K562 (cell line): ENCODE data around the gene CLEC18A. TPM values are rescaled to one million over a fixed set of nuclear protein-coding genes. Genes with fewer than 3 reads are reported as not detected.

Experiments
- ATAC-seq: fragments of 200-7000 bp; cut with Tn5 transposase; 3 replicates; pipeline ENCODE4 v1.9.1; 2020; ENCODE audit warnings: moderate library complexity
- BruUV-seq: library from RNA; stranded (reverse); fragments of 400-500 nt; replicated peaks from 2 replicates; lab custom pipeline; 2021; lab: Mats Ljungman, UMichigan
- CTCF ChIA-PET: fragments of 300-600 bp; formaldehyde crosslinking; extraction: SDS; loops from one replicate; lab custom pipeline; 2021; ENCODE audit warnings: low intra/inter-chr PET ratio; lab: Yijun Ruan, JAX
- POLR2A ChIA-PET: fragments of 300-600, 350-650 bp; sonication (Branson Sonifier 250); formaldehyde crosslinking; extraction: SDS; loops from one replicate; lab custom pipeline; 2021; ENCODE audit warnings: antibody characterized with exemption, inconsistent platforms; lab: Yijun Ruan, JAX
- DNase-seq, 4 experiments: peaks; one replicate each; pipeline versions ENCODE4 v3.0.0 to v3.0.0-alpha.2; 2011 to 2018; ENCODE audit warnings: low spot score in 3 of 4, mixed read lengths in 3 of 4; ENCODE audit errors: extremely low read depth in 1 of 4
- FAIRE-seq: peaks from 2 replicates; lab custom pipeline; 2011; peaks lifted over from hg19 to GRCh38; lab: Jason Lieb, UNC
- H2AFZ ChIP-seq: 2 replicates; pipeline ENCODE4 v1.6.0; 2011; ENCODE audit warnings: low read depth, low read length, control low read depth, inconsistent platforms
- H3K27ac ChIP-seq: fragments of 200-600 bp; 3 replicates; pipeline ENCODE4 v1.8.0; 2011; ENCODE audit warnings: low read depth, mild to moderate bottlenecking, control low read depth, inconsistent platforms, low read length, moderate library complexity, mixed read lengths; ENCODE audit errors: extremely low read depth
- H3K27me3 ChIP-seq, 2 experiments: fragments of 300-600 bp in 1 of 2; 2 replicates in 1 of 2; 3 replicates in 1 of 2; pipeline versions ENCODE4 v1.6.0 to v1.8.0; 2011; ENCODE audit warnings: inconsistent platforms in 2 of 2, low read length in 2 of 2, mild to moderate bottlenecking in 1 of 2, mixed read lengths in 1 of 2, moderate library complexity in 1 of 2; ENCODE audit not compliant: control insufficient read depth in 2 of 2, insufficient read depth in 2 of 2
- H3K36me3 ChIP-seq: fragments of 300-600 bp; 3 replicates; pipeline ENCODE4 v1.8.0; 2011; ENCODE audit warnings: mild to moderate bottlenecking, low read length, inconsistent platforms; ENCODE audit not compliant: control insufficient read depth, insufficient read depth
- H3K4me1 ChIP-seq, 2 experiments: fragments of 200-600 bp in 1 of 2; replicated peaks in 1 of 2; 2 replicates in 1 of 2; 3 replicates in 1 of 2; pipeline versions ENCODE4 v1.5.1 to v1.8.0; 2011; ENCODE audit warnings: inconsistent platforms in 2 of 2, low read length in 2 of 2, mild to moderate bottlenecking in 1 of 2, mixed read lengths in 1 of 2, moderate library complexity in 1 of 2; ENCODE audit not compliant: control insufficient read depth in 2 of 2, insufficient read depth in 2 of 2
- H3K4me2 ChIP-seq: 2 replicates; pipeline ENCODE4 v1.6.1; 2011; ENCODE audit warnings: low read length, control low read depth, inconsistent platforms, mixed read lengths; ENCODE audit not compliant: insufficient read depth
- H3K4me3 ChIP-seq: fragments of 200-600 bp; sonication (generic), shearing (Covaris generic); 2 replicates; pipeline ENCODE4 v1.5.1; 2016; ENCODE audit warnings: control low read depth, inconsistent platforms
- H3K79me2 ChIP-seq: fragments of 200-600 bp; 3 replicates; pipeline ENCODE4 v1.8.0; 2011; ENCODE audit warnings: low read length, inconsistent platforms; ENCODE audit not compliant: control insufficient read depth, insufficient read depth
- H3K9ac ChIP-seq, 2 experiments: 2 replicates each; pipeline versions ENCODE4 v1.6.0 to v1.6.1; 2011; ENCODE audit warnings: low read depth in 2 of 2, low read length in 2 of 2, control low read depth in 1 of 2, inconsistent platforms in 1 of 2, mild to moderate bottlenecking in 1 of 2, mixed read lengths in 1 of 2; ENCODE audit not compliant: insufficient read depth in 1 of 2
- H3K9me1 ChIP-seq: one replicate; pipeline ENCODE4 v1.6.0; 2011; ENCODE audit warnings: inconsistent platforms, mild to moderate bottlenecking, low read length, moderate library complexity; ENCODE audit not compliant: control insufficient read depth, insufficient read depth
- H3K9me3 ChIP-seq: replicated peaks from 2 replicates; pipeline ENCODE4 v1.5.1; 2011; ENCODE audit warnings: low read depth, low read length, inconsistent platforms; ENCODE audit not compliant: control insufficient read depth, insufficient read depth
- H4K20me1 ChIP-seq: replicated peaks from 2 replicates; pipeline ENCODE4 v1.6.1; 2011; ENCODE audit warnings: low read length, inconsistent platforms, mixed read lengths; ENCODE audit not compliant: control insufficient read depth, insufficient read depth
- CBFA2T2 ChIP-seq: fragments of 450-650 bp; conservative IDR thresholded peaks from 2 replicates; pipeline ENCODE4 v1.6.1; 2017; ENCODE audit warnings: mild to moderate bottlenecking
- CTBP1 ChIP-seq: fragments of 450-650 bp; IDR thresholded peaks from 2 replicates; pipeline ENCODE4 v1.6.1; 2016; ENCODE audit warnings: borderline replicate concordance
- MAZ ChIP-seq, 2 experiments: fragments of 450-650 bp in 1 of 2; sonication (generic) in 1 of 2; formaldehyde crosslinking; IDR thresholded peaks in 1 of 2; conservative IDR thresholded peaks in 1 of 2; 2 replicates each; pipeline versions ENCODE4 v1.4.0 to v1.5.0; 2020; ENCODE audit warnings: mild to moderate bottlenecking in 1 of 2, missing genetic modification reagents in 1 of 2
- MCM5 ChIP-seq: fragments of 450-650 bp; IDR thresholded peaks from 2 replicates; pipeline ENCODE4 v1.6.1; 2016; ENCODE audit warnings: low read depth
- MIER1 ChIP-seq: fragments of 450-650 bp; IDR thresholded peaks from 2 replicates; pipeline ENCODE4 v1.6.1; 2016; ENCODE audit warnings: antibody characterized with exemption, mild to moderate bottlenecking, low read depth
- POLR2H ChIP-seq: IDR thresholded peaks from 2 replicates; pipeline ENCODE4 v1.6.1; 2016; ENCODE audit warnings: missing genetic modification characterization, low read depth, mild to moderate bottlenecking, control low read depth, missing compliant biosample characterization, moderate library complexity
- RCOR1 ChIP-seq, 2 experiments: IDR thresholded peaks; 2 replicates each; pipeline ENCODE4 v1.6.1; 2012; ENCODE audit warnings: low read depth in 2 of 2, low read length in 2 of 2, borderline replicate concordance in 1 of 2, improper control_type of control experiment in 1 of 2
- ZBTB8A ChIP-seq: fragments of 450-650 bp; IDR thresholded peaks from 2 replicates; pipeline ENCODE4 v1.6.1; 2018; ENCODE audit warnings: mild to moderate bottlenecking, moderate library complexity; ENCODE audit not compliant: partially characterized antibody
- ZNF134 ChIP-seq: fragments of 250-450 bp; sonication (Bioruptor Pico); conservative IDR thresholded peaks from 2 replicates; pipeline ENCODE4 v1.4.0; 2020
- ZNF316 ChIP-seq: fragments of 450-650 bp; IDR thresholded peaks from 2 replicates; pipeline ENCODE4 v1.6.1; 2016
- WGBS: fragments of 100-300 bp; shearing (Covaris generic); methylation state at CpG from one replicate; pipeline ENCODE4 v1.1.6; 2016; ENCODE audit warnings: low coverage, mixed read lengths; ENCODE audit not compliant: insufficient coverage; ENCODE audit errors: missing lambda C conversion rate; 5-methylcytosine and 5-hydroxymethylcytosine counted together
- in situ Hi-C: fragments of 300-500 bp; cut with MboI; formaldehyde crosslinking; loops from 4 replicates; pipeline ENCODE4 v1.15.0; 2018; ENCODE audit warnings: inconsistent platforms, mixed read lengths
- intact Hi-C: fragments of 100-400 bp; cut with micrococcal nuclease; formaldehyde crosslinking; loops from 2 replicates; pipeline ENCODE4 v1.14.2; 2022
- polyA plus RNA-seq, 8 experiments: library from polyadenylated mRNA; depleted of rRNA in 4 of 8; stranded (reverse) in 5 of 8; unstranded in 3 of 8; fragments of >200 nt; fragmentation: Nextera tagmentation in 2 of 8; fragmentation: Illumina TruSeq in 1 of 8; extraction: Ambion mirVana in 2 of 8; extraction: Trizol in 1 of 8; gene quantifications; 2 replicates each; pipeline versions ENCODE4 v1.2.1 to v1.2.3, GENCODE V29; 2011 to 2014; ENCODE audit warnings: inconsistent platforms in 1 of 8, missing spikeins in 1 of 8
- total RNA-seq, 7 experiments: library from RNA; depleted of rRNA in 6 of 7; stranded (reverse); fragments of >200 nt in 6 of 7; fragmentation: Illumina TruSeq in 2 of 7; extraction: Trizol in 2 of 7; gene quantifications; 2 replicates each; pipeline versions ENCODE4 v1.2.1 to v1.2.3, GENCODE V29; 2011 to 2021; ENCODE audit warnings: low replicate concordance in 1 of 7
- TF ChIP-seq, protein P1 (sequence below): sonication (generic); formaldehyde crosslinking; IDR thresholded peaks from 2 replicates; pipeline ENCODE4 v1.8.1; 2023; ENCODE audit warnings: mild to moderate bottlenecking, missing genetic modification reagents

CLEC18A gene
- total and polyA plus RNA-seq, 9 of the 15 experiments (the other 6 are each of a cell fraction or from before 2014, with no cell fraction given), result 0.08 to 0.33 (median 0.23) TPM; not detected in 2

- TF ChIP-seq, protein P1, sequence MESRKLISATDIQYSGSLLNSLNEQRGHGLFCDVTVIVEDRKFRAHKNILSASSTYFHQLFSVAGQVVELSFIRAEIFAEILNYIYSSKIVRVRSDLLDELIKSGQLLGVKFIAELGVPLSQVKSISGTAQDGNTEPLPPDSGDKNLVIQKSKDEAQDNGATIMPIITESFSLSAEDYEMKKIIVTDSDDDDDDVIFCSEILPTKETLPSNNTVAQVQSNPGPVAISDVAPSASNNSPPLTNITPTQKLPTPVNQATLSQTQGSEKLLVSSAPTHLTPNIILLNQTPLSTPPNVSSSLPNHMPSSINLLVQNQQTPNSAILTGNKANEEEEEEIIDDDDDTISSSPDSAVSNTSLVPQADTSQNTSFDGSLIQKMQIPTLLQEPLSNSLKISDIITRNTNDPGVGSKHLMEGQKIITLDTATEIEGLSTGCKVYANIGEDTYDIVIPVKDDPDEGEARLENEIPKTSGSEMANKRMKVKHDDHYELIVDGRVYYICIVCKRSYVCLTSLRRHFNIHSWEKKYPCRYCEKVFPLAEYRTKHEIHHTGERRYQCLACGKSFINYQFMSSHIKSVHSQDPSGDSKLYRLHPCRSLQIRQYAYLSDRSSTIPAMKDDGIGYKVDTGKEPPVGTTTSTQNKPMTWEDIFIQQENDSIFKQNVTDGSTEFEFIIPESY, result peak; percentile 83
- TF ChIP-seq RCOR1 (IDR thresholded peaks at IDR 0.05; ENCODE audit: borderline replicate concordance in 1 of 2, low read depth in 2 of 2, low read length in 2 of 2) (0 out of 4 replicates have a peak, but pooled peaks of 1 of the 2 experiments have one; percentile 19), MCM5 (no peak), CTBP1 (peak; percentile 35; the same call in 1 of the 2 replicates)
Observed at GRCh38 chr16:69937465-69937951, 13.6 kb upstream of the CLEC18A start (continued).

- ChIA-PET CTCF (no interaction called here), POLR2A (interaction anchor here (0.7 to 0.8 kb wide), 2 partner anchors 82 to 132 kb away, joined by 3 to 4 read pairs; no protein-coding TSS in a partner anchor)
- TF ChIP-seq MAZ (CRISPR knock-in tag; conservative IDR thresholded peaks at IDR 0.05 in 1 of 2, IDR thresholded peaks at IDR 0.05 in 1 of 2) (no peak), ZNF134 (CRISPR knock-in tag) (no peak), MIER1 (no peak), ZBTB8A (no peak), CBFA2T2 (no peak), ZNF316 (peak; percentile 8; the same call in 1 of the 2 replicates), POLR2H (tag) (no peak)
- H3K27me3 ChIP-seq, result no peaks in the 10 kb centered on the region
- intact Hi-C loops, result no loop called here
- H3K27ac ChIP-seq, result no peak overlapping the region
- 87% methylated on average over 24 of the region's 28 CpGs for WGBS
- H3K9me1 ChIP-seq, result peaks cover 2% of the 10 kb centered on the region
- no peaks in the 10 kb centered on the region for H3K79me2 ChIP-seq
- H4K20me1 ChIP-seq, result no peaks in the 10 kb centered on the region
- no peak for DNase-seq
- H3K36me3 ChIP-seq, result peaks cover 32% of the 10 kb centered on the region; the same call in 1 of the 3 replicates
- no peak for FAIRE-seq
- no peaks in the 10 kb centered on the region for H3K9me3 ChIP-seq
- H2AFZ ChIP-seq, result no peak overlapping the region
- no peak overlapping the region for H3K9ac ChIP-seq
- BruUV-seq, result no TSS peak
- no peak overlapping the region for H3K4me3 ChIP-seq
- in situ Hi-C loops, result no loop called here
- no peak overlapping the region for H3K4me2 ChIP-seq
- no peak for ATAC-seq
- H3K4me1 ChIP-seq, result no peaks in the 10 kb centered on the region
Observed at GRCh38 chr16:69938981-69939820, 11.9 kb upstream of the CLEC18A start.
